Hepatocyte (in vitro differentiated cells): ENCODE data around the gene EIF4G3. TPM values are rescaled to one million over a fixed set of nuclear protein-coding genes. Genes with fewer than 3 reads are reported as not detected.

ENCODE experiments used
- DNase-seq: peaks from one replicate; pipeline ENCODE4 v3.0.0-alpha.2; 2016; ENCODE audit warnings: low spot score
- H2AFZ ChIP-seq: fragments of 200-600 bp; sonication (generic); 2 replicates; pipeline ENCODE4 v1.6.0; 2016; ENCODE audit warnings: antibody characterized with exemption, mild to moderate bottlenecking
- H3K27ac ChIP-seq: fragments of 200-600 bp; sonication (generic); 2 replicates; pipeline ENCODE4 v1.5.1; 2016; ENCODE audit warnings: mild to moderate bottlenecking
- H3K27me3 ChIP-seq: fragments of 200-600 bp; sonication (generic); 2 replicates; pipeline ENCODE4 v1.6.1; 2016
- H3K36me3 ChIP-seq: fragments of 200-600 bp; sonication (generic); replicated peaks from 2 replicates; pipeline ENCODE4 v1.5.1; 2016; ENCODE audit warnings: low read depth; ENCODE audit not compliant: insufficient read depth
- H3K4me1 ChIP-seq: fragments of 200-600 bp; sonication (generic); 2 replicates; pipeline ENCODE4 v1.5.1; 2016; ENCODE audit warnings: mild to moderate bottlenecking, moderate library complexity; ENCODE audit not compliant: insufficient read depth
- H3K4me2 ChIP-seq: fragments of 200-600 bp; sonication (generic); 2 replicates; pipeline ENCODE4 v1.6.0; 2016
- H3K4me3 ChIP-seq: fragments of 200-600 bp; sonication (generic); 2 replicates; pipeline ENCODE4 v1.5.1; 2016; ENCODE audit warnings: mild to moderate bottlenecking
- H3K79me2 ChIP-seq: fragments of 200-600 bp; sonication (generic); 2 replicates; pipeline ENCODE4 v1.6.0; 2017; ENCODE audit warnings: mild to moderate bottlenecking
- H3K9me2 ChIP-seq: fragments of 200-600 bp; sonication (generic); replicated peaks from 2 replicates; pipeline ENCODE4 v1.6.0; 2017; ENCODE audit warnings: mild to moderate bottlenecking; ENCODE audit not compliant: insufficient read depth
- H3K9me3 ChIP-seq: fragments of 200-600 bp; sonication (generic); 2 replicates; pipeline ENCODE4 v1.5.1; 2016; ENCODE audit warnings: low read depth, mild to moderate bottlenecking
- H4K20me1 ChIP-seq: fragments of 200-600 bp; sonication (generic); 2 replicates; pipeline ENCODE4 v1.6.0; 2016; ENCODE audit warnings: mild to moderate bottlenecking; ENCODE audit not compliant: insufficient read depth, poor library complexity, severe bottlenecking
- EZH2 ChIP-seq: fragments of 200-600 bp; sonication (generic); IDR thresholded peaks from 2 replicates; pipeline ENCODE4 v1.6.1; 2016; ENCODE audit warnings: antibody characterized with exemption, mild to moderate bottlenecking, borderline replicate concordance
- EZH2phosphoT487 ChIP-seq: fragments of 200-600 bp; sonication (generic); IDR thresholded peaks from one replicate; pipeline ENCODE4 v1.6.1; 2018; ENCODE audit warnings: antibody characterized with exemption, mild to moderate bottlenecking, low read depth, moderate library complexity; ENCODE audit not compliant: unreplicated experiment, severe bottlenecking
- WGBS: methylation state at CpG from one replicate; pipeline ENCODE4 v1.1.6; 2016; ENCODE audit warnings: low lambda C conversion rate; ENCODE audit errors: missing lambda C conversion rate; 5-methylcytosine and 5-hydroxymethylcytosine counted together
- polyA plus RNA-seq: library from polyadenylated mRNA; unstranded; fragments of >200 nt; fragmentation: Nextera tagmentation; extraction: Ambion mirVana; gene quantifications from 2 replicates; pipeline ENCODE4 v1.2.1, GENCODE V29; 2016
- total RNA-seq: library from RNA; depleted of rRNA; stranded (reverse); fragments of >200 nt; gene quantifications from 2 replicates; pipeline ENCODE4 v1.2.3, GENCODE V29; 2014
- TF ChIP-seq, protein P1 (sequence below): fragments of 200-600 bp; sonication (generic); IDR thresholded peaks from 2 replicates; pipeline ENCODE4 v1.5.1; 2016; ENCODE audit warnings: antibody characterized with exemption, mild to moderate bottlenecking; ENCODE audit not compliant: poor library complexity

EIF4G3 gene
- total and polyA plus RNA-seq, 2 experiments from 2014 or later = 33.4 to 42.2 TPM

DNA sequence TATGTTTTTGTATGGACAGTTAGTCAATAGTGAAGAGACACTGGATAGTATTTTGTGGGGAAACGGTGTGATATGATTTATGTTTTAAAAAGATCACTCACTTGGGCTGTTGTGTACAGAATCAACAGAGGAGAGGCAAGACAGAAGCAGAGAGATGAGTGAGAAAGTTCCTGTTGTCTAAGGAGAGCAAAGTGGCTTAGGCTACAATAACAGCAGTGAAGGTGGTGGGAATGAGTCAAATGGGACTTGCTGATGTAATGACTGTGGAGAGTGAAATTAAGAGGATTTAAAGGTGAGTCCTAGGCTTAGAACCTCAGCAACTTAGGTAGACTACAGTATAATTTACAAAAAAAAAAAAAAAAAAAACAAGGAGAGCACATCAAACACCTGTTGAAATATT, 220.4 kb downstream of the EIF4G3 start:
- H4K20me1 ChIP-seq = no peaks in the 10 kb centered on the region
- no peak overlapping the region for H2AFZ ChIP-seq
- no peak overlapping the region for H3K4me2 ChIP-seq
- TF ChIP-seq, protein P1, sequence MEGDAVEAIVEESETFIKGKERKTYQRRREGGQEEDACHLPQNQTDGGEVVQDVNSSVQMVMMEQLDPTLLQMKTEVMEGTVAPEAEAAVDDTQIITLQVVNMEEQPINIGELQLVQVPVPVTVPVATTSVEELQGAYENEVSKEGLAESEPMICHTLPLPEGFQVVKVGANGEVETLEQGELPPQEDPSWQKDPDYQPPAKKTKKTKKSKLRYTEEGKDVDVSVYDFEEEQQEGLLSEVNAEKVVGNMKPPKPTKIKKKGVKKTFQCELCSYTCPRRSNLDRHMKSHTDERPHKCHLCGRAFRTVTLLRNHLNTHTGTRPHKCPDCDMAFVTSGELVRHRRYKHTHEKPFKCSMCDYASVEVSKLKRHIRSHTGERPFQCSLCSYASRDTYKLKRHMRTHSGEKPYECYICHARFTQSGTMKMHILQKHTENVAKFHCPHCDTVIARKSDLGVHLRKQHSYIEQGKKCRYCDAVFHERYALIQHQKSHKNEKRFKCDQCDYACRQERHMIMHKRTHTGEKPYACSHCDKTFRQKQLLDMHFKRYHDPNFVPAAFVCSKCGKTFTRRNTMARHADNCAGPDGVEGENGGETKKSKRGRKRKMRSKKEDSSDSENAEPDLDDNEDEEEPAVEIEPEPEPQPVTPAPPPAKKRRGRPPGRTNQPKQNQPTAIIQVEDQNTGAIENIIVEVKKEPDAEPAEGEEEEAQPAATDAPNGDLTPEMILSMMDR = no peak
- TF ChIP-seq EZH2phosphoT487 (no peak), EZH2 (no peak)
- no peak overlapping the region for H3K4me3 ChIP-seq
- no peak overlapping the region for H3K27ac ChIP-seq
- H3K4me1 ChIP-seq = no peaks in the 10 kb centered on the region
- no peaks in the 10 kb centered on the region for H3K27me3 ChIP-seq
- H3K79me2 ChIP-seq = peaks cover 8% of the 10 kb centered on the region
- WGBS = 100% methylated on average over 1 of the region's 1 CpG
- H3K36me3 ChIP-seq = no peaks in the 10 kb centered on the region
- H3K9me2 ChIP-seq = no peaks in the 10 kb centered on the region
- no peak for DNase-seq
- no peaks in the 10 kb centered on the region for H3K9me3 ChIP-seq

DNA sequence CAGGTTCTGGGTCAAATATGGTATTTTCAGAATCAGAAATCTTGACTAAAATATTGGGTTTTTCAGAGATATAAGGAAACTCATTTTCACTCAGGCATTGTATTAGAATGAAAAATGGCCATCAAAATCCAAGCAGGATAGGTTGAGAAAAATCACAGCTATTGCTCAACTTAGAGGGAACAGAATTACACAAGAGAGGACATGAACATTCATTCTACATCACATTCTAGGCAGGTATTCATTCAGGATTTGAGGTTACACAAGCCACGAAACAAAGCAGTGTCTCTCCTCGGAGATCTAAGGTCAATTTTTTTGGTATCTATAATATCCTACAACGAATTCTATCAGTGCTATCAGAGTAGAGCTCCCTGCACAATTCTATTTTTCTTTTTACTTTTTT, 226.0 kb downstream of the EIF4G3 start:
- H3K27ac ChIP-seq = no peak overlapping the region

DNA sequence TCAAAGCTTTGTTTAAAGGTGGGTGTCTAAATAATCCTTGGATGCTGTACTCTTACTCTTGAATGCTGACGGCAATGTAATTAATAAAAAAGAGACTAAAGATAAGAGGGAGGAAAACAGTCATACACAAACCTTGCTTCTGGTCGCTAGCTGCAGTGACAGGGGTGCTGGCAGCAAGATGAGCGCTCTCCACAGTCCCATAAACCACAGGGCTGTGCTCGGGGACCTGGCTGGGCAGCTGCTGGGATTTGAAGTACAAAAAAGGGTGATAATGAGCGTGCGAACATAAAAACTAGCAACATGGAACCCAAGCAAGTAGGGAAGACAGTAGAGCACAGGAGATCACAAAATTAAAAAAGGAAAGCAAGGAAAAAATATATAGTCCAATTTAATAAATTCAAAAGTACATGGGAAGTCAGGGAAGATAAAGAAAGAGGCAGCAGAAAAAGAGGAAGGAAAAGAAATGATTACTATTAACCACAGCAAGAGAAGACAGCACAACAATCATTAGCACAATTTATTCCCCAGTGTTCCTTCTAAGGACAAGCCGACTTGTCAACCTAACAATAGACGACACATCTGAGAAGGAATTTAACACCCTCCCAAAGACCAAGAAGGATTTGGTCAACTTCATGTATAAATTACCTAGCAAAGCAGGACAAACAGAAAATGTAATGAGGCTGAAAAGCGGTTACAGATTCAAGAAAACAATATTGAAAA, 226.7 kb downstream of the EIF4G3 start:
- Histone ChIP-seq H3K27me3 (no peaks in the 10 kb centered on the region), H3K27ac (no peak overlapping the region), H3K4me2 (no peak overlapping the region), H2AFZ (no peak overlapping the region), H3K4me3 (no peak overlapping the region), H3K9me3 (no peaks in the 10 kb centered on the region), H3K9me2 (no peaks in the 10 kb centered on the region), H3K4me1 (no peaks in the 10 kb centered on the region), H3K36me3 (no peaks in the 10 kb centered on the region), H4K20me1 (no peaks in the 10 kb centered on the region), H3K79me2 (no peaks in the 10 kb centered on the region)
- DNase-seq = no peak
- 88% methylated on average over 9 of the region's 9 CpGs for WGBS
- TF ChIP-seq EZH2 (no peak), EZH2phosphoT487 (no peak)
- TF ChIP-seq, protein P1 = no peak

More for the DNA sequence above, 226.0 kb downstream of the EIF4G3 start:
- H3K9me2 ChIP-seq = no peaks in the 10 kb centered on the region
- DNase-seq = no peak
- H3K4me2 ChIP-seq = no peak overlapping the region
- H3K36me3 ChIP-seq = no peaks in the 10 kb centered on the region
- no peak overlapping the region for H2AFZ ChIP-seq
- H3K79me2 ChIP-seq = no peaks in the 10 kb centered on the region
- H3K9me3 ChIP-seq = no peaks in the 10 kb centered on the region
- WGBS = 88% methylated on average over 3 of the region's 3 CpGs
- H3K4me1 ChIP-seq = no peaks in the 10 kb centered on the region
- no peaks in the 10 kb centered on the region for H4K20me1 ChIP-seq
- H3K27me3 ChIP-seq = no peaks in the 10 kb centered on the region
- TF ChIP-seq EZH2phosphoT487 (no peak), EZH2 (no peak)
- TF ChIP-seq, protein P1 = no peak
- H3K4me3 ChIP-seq = no peak overlapping the region

DNA sequence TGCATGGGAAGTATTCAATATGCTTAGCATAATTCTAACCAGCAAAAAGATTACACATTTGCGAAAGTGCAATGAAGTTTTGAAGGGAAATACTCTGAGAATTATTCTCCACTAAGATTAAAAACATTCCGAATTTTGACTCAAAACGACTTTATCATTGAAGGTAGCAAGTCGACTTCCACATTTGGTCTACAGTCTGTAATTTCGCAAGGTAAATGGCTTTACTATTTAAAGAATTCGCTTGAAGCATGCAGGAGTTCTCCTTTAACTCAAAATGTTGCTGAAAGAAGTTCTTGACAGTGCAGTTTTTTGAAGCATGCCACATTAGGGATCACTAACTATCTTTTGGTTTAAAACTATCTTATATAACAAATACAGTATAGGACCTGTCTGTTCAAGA, 228.6 kb downstream of the EIF4G3 start:
- no peak for DNase-seq
- Histone ChIP-seq H3K27ac (no peak overlapping the region), H3K4me3 (no peak overlapping the region), H2AFZ (no peak overlapping the region), H3K79me2 (no peaks in the 10 kb centered on the region), H3K4me1 (no peaks in the 10 kb centered on the region), H3K9me2 (no peaks in the 10 kb centered on the region), H3K36me3 (no peaks in the 10 kb centered on the region), H3K9me3 (no peaks in the 10 kb centered on the region), H4K20me1 (no peaks in the 10 kb centered on the region), H3K27me3 (no peaks in the 10 kb centered on the region), H3K4me2 (no peak overlapping the region)
- 85% methylated on average over 6 of the region's 6 CpGs for WGBS
- no peak for TF ChIP-seq EZH2
- no peak for TF ChIP-seq EZH2phosphoT487
- TF ChIP-seq, protein P1 = no peak
